Nephron progenitor cell (in vitro differentiated cells): ENCODE results near the gene NEU1.
"Not testable (repeated sequence)": the region's sequence is repeated elsewhere in the genome, so short reads cannot be mapped to it uniquely, and the experiment has no call there.

Experiments used
- DNase-seq: peaks from one replicate; pipeline ENCODE4 v3.0.0; 2021
- H3K27ac Mint-ChIP-seq: 2 replicates; pipeline ENCODE4 v1.8.0; 2021; ENCODE audit warnings: mild to moderate bottlenecking, moderate library complexity, mixed read lengths
- H3K27me3 Mint-ChIP-seq: 2 replicates; pipeline ENCODE4 v1.8.0; 2021; ENCODE audit warnings: mild to moderate bottlenecking, low read depth, mixed read lengths; ENCODE audit not compliant: poor library complexity
- H3K36me3 Mint-ChIP-seq: 2 replicates; pipeline ENCODE4 v1.8.0; 2021; ENCODE audit warnings: low read depth, mixed read lengths
- H3K4me1 Mint-ChIP-seq: 2 replicates; pipeline ENCODE4 v1.8.0; 2021; ENCODE audit warnings: mixed read lengths
- H3K4me3 Mint-ChIP-seq: 2 replicates; pipeline ENCODE4 v1.8.0; 2021; ENCODE audit warnings: mild to moderate bottlenecking, moderate library complexity, mixed read lengths
- H3K9me3 Mint-ChIP-seq: 2 replicates; pipeline ENCODE4 v1.8.0; 2021; ENCODE audit warnings: mild to moderate bottlenecking, moderate library complexity, mixed read lengths
- CTCF ChIP-seq: fragments of 200-600 bp; sonication (generic); IDR thresholded peaks from 2 replicates; pipeline ENCODE4 v1.5.0; 2021; ENCODE audit warnings: antibody characterized with exemption

The NEU1 gene

GRCh38 chr6:31819871-31820299 lies 42.7 kb downstream of the NEU1 start:
- no peak for DNase-seq
- Mint-ChIP-seq H3K4me1 (peaks cover 48% of the 10 kb centered on the region), H3K27me3 (peaks cover 9% of the 10 kb centered on the region), H3K27ac (peak overlapping the region; percentile 44), H3K4me3 (peak overlapping the region; percentile 26), H3K9me3 (peaks cover 33% of the 10 kb centered on the region), H3K36me3 (peaks cover 22% of the 10 kb centered on the region)
- TF ChIP-seq CTCF = no peak

GRCh38 chr6:31817929-31818511 lies 44.6 kb downstream of the NEU1 start:
- peaks cover 11% of the 10 kb centered on the region for H3K27me3 Mint-ChIP-seq
- H3K36me3 Mint-ChIP-seq = peaks cover 22% of the 10 kb centered on the region
- peaks cover 35% of the 10 kb centered on the region for H3K9me3 Mint-ChIP-seq
- H3K4me1 Mint-ChIP-seq = peaks cover 51% of the 10 kb centered on the region
- not testable (repeated sequence) for DNase-seq, H3K27ac Mint-ChIP-seq
- H3K4me3 Mint-ChIP-seq = peak overlapping the region; percentile 68

- H3K4me3 Mint-ChIP-seq = peak overlapping the region; percentile 68
- peaks cover 44% of the 10 kb centered on the region for H3K4me1 Mint-ChIP-seq
- peaks cover 35% of the 10 kb centered on the region for H3K9me3 Mint-ChIP-seq
- DNase-seq, H3K27ac Mint-ChIP-seq, H3K27me3 Mint-ChIP-seq: not testable (repeated sequence)
- H3K36me3 Mint-ChIP-seq = peaks cover 22% of the 10 kb centered on the region
These were observed 45.3 kb downstream of the NEU1 start for GRCh38 chr6:31817133-31817928.

GRCh38 chr6:31815025-31815838 lies 47.4 kb downstream of the NEU1 start, which contains the start of the genes HSPA1A and HSPA1L:
HSPA1A (plus strand) TSS chr6:31815543; CDS start chr6:31815757, 214 bp downstream.
HSPA1L (minus strand) TSS chr6:31815283; CDS start chr6:31811972, 3,311 bp downstream.
- DNase-seq = peak; percentile 86
- H3K36me3 Mint-ChIP-seq = peaks cover 22% of the 10 kb centered on the region
- peak within 1 kb of the TSS; percentile 81 for H3K4me3 Mint-ChIP-seq
- peaks cover 30% of the 10 kb centered on the region for H3K4me1 Mint-ChIP-seq
- peaks cover 35% of the 10 kb centered on the region for H3K9me3 Mint-ChIP-seq
- peak within 1 kb of the TSS; percentile 99 for H3K27ac Mint-ChIP-seq
- no peak for TF ChIP-seq CTCF
- peaks cover 10% of the 10 kb centered on the region for H3K27me3 Mint-ChIP-seq

GRCh38 chr6:31814677-31815024 lies 48.0 kb downstream of the NEU1 start:
- DNase-seq = peak; percentile 76
- no peak for TF ChIP-seq CTCF
- peaks cover 31% of the 10 kb centered on the region for H3K9me3 Mint-ChIP-seq
- peaks cover 6% of the 10 kb centered on the region for H3K27me3 Mint-ChIP-seq
- peak overlapping the region; percentile 81 for H3K4me3 Mint-ChIP-seq
- H3K4me1 Mint-ChIP-seq = peaks cover 25% of the 10 kb centered on the region
- H3K27ac Mint-ChIP-seq = peak overlapping the region; percentile 99
- H3K36me3 Mint-ChIP-seq = peaks cover 22% of the 10 kb centered on the region

GRCh38 chr6:31813465-31813849 lies 49.2 kb downstream of the NEU1 start:
- H3K9me3 Mint-ChIP-seq = peaks cover 22% of the 10 kb centered on the region
- peaks cover 29% of the 10 kb centered on the region for H3K4me1 Mint-ChIP-seq
- H3K27ac Mint-ChIP-seq = peak overlapping the region; percentile 86
- no peak for DNase-seq
- H3K4me3 Mint-ChIP-seq = no peak overlapping the region
- H3K36me3 Mint-ChIP-seq = peaks cover 16% of the 10 kb centered on the region
- TF ChIP-seq CTCF = no peak
- H3K27me3 Mint-ChIP-seq = peaks cover 6% of the 10 kb centered on the region
